Bone marrow (tissue), 2 donors: ENCODE data around the gene FOXS1.

Experiments used
- DNase-seq, 2 donors: peaks; one replicate each; lab custom pipeline; 2025; lab: John Stamatoyannopoulos, UW

Gene FOXS1

DNA sequence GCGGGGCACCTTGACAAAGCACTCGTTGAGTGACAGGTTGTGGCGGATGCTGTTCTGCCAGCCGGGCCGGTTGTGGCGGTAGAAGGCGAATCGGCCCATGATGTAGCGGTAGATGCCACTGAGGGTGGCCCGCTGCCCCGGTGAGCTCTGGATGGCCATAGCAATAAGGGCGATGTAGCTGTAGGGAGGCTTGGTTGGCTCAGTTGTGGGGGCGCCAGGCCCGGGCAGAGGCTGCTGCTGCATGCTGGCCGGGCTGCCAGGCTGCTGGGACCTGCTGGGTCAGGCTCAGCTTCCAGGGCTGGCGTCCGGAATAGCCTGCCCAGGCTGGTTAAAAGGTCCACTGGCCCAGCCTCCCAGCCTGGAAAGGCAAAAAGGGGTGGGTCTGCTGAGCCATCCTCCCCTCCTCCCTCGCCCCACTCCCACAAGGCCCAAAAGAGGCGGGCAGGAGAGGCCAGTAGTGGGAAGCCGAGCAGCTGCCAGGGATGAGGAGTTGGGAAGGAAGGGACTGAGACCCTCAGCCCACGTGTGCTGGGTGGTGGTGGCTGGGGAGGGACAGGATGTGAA, at the start of gene FOXS1:
Gene FOXS1 (minus strand): TSS at position 305 of the 564 bp plus-strand sequence. CDS start 62 bp downstream, at position 243.
- no peak for DNase-seq

- no peak for DNase-seq
These were observed 45.2 kb upstream of the FOXS1 start for GRCh38 chr20:31890646-31891045.

- no peak for DNase-seq
These were observed 38.4 kb upstream of the FOXS1 start for GRCh38 chr20:31883829-31884228.

GRCh38 chr20:31881945-31882344, 36.5 kb upstream of the FOXS1 start:
- no peak for DNase-seq

DNA sequence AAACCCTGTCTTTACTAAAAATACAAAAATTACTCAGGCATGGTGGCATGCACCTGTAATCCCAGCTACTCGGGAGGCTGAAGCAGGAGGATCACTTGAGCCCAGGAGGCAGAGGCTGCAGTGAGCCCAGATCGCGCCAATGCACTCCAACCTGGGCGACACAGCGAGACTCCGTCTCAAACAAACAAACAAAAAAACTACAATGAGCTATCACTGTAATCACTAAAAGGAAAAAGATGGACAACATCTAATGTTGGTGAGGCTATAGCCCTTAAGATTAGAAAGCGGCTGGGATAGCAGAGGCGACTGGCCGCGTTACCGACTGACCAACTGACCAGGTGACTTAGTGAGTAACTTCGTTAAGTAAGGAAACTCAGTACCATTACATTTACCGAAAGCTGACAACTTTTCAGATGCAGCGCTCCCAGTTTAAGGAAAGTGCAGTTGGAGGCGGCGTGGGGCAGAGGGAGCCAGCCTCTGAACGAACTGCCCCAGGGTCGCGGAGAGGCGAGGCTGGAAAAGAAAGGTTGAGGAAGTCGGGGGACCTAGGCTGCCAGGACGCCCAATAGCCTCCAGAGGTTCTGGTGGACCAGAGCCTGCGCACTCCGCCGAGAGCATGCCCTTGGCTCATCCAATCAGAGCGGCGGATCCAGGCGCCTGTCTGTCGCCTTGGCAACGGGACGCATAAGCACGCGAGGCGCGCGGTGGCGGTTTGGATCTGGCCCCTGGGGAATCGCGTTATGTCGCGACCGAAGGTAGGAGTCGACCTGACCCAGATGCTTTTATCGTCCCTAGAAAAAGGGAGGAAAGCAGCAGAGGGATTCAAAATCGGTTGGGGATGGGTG, 34.0 kb upstream of the FOXS1 start:
- peak; percentile 47 to 97 for DNase-seq

DNA sequence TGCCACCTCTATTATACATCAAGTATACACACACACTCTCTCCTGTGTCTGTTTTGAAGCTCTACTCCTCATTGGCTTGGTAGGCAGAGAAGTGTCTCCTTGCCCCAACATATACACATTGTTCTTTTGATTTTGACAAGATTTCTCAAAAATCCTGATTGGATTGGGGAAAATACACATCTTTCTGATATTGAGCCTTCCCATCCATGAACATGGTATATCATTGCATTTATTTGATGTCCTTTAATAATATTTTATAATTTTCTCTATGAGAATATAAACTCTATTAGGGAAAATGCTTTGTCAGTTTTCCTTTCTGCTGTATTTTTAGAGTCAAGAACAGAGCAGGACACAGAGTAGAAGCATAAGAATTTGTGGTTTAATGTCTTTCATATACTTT, 32.3 kb upstream of the FOXS1 start:
- DNase-seq = no peak

- DNase-seq = peak in 1 of 2 donors; percentile 32
These were observed 30.3 kb upstream of the FOXS1 start for GRCh38 chr20:31875671-31876070.

GRCh38 chr20:31872406-31872805, 27.0 kb upstream of the FOXS1 start:
- no peak for DNase-seq

GRCh38 chr20:31871618-31871954, 26.2 kb upstream of the FOXS1 start:
- DNase-seq = no peak

DNA sequence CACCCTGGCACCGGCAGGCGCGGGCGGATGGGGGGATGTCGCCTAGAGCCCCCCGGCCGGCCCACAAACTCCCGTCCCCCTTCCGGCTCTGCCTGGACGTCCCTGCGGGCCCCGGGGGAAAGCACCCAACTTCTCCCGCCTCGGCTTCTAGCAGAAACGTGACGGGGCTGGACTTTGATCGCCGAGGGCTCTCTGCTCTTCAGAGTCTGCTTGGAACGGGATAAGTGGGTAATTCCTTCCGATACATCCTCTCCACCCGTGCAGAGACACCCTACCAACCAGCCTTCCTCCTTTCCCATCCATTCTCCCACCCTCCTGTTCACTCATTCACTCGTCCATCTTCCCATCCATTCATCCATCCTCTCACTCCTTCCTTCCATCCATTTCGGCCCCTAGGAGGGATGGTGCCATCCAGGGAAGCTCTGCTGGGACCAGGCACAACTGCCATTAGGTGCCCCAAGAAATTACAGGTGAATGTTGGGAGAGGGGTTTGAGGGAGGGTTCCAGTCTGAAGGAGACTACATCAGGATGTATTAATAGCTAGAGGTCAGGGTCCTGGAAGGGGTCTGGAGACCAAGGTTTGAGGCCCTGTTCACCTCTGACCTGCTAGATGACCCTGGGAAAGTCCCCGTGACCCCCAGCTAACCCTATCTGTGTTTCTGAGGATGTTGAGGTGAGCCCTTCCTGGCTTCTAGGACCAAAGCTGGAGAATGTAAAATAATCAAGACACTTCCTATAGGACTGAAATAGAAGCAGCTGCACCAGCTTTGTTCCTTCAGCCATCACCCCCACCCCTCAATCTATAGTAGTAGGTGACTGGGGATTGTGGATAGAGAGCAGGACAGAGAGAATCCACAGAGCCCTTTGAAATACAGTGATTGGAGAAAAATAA, 25.6 kb upstream of the FOXS1 start:
- no peak for DNase-seq

- DNase-seq = no peak
These were observed 24.7 kb upstream of the FOXS1 start, which contains the start of the genes DUSP15 and TTLL9 for GRCh38 chr20:31869942-31870725. Gene DUSP15 (minus strand): TSS chr20:31870527. CDS start chr20:31870337, 190 bp downstream. Gene TTLL9 (plus strand): TSS chr20:31870634. CDS start chr20:31871127, 493 bp downstream.

DNA sequence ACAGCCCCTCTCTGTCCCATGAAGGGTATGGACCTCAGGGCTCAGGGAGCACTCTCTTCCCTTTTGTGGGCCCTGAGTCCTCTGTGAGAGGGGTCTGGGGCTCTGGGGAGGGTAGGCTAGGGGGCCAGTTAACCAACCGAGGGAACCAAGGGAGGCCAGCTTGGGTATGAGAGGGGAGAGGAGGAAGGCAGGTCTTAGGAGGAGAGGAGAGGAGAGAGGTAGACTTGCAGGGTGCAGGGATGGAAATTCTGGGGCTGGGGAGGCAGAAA, 24.2 kb upstream of the FOXS1 start:
- no peak for DNase-seq

GRCh38 chr20:31868853-31869672, 23.7 kb upstream of the FOXS1 start:
- DNase-seq = no peak

DNA sequence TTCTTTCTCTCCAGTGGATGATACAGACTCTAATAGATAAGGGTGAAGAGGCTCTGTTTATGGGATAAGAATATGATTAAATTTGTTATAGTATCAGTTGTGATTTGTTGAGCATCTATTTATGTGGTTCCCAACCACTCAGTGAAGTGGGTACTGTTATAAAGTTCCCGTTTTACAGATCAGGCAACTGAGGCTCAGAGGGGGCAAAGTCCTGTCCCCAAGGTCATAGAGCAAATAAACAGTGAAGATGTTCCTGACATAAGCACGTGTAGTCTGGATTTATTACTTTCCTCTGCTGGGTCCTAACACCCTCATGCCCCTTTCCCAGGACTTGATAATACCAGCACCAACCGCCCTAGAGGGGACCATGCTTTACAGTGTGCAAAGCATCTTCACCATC, 20.8 kb upstream of the FOXS1 start:
- no peak for DNase-seq

- no peak for DNase-seq
These were observed 19.4 kb upstream of the FOXS1 start for GRCh38 chr20:31864521-31865400.

DNA sequence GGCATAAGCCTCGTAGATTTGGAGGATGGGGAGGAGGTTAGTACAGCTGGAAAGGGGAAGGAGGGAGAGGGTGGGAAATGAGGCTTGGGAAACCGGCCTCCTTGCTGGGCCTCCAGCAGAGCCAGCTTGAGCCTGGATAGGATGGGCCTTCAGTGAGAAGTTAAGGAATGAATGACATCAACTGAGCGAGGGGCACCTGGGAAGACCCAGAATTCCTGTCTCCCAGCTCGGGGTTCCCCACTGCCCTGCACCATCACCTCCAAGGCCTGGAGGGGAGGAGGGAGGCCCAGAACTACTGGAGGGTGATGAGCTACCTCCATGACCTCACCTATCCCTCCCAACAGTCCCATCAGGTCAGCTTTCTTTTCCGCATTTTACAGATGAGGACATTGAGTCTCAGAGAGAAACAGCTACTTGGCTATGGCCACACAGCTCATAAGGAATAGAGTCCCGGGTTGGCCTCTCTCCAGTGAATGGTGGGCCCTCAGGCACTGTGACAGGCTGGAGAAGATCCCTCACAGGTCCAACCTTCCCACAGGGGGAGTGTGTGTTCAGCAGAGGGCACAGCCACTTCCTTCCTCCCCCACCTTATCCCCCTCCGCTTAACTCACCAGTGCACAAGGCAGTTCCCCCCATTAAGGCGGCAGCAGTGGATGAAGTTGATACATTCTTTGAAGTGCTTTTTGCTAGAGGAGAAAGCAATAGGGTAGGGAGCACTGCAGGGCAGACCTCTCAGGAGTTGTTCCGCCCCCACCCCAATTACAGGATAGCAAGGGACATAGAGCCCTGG, 18.1 kb upstream of the FOXS1 start:
- no peak for DNase-seq

GRCh38 chr20:31862506-31862905, 17.1 kb upstream of the FOXS1 start:
- DNase-seq = no peak

DNA sequence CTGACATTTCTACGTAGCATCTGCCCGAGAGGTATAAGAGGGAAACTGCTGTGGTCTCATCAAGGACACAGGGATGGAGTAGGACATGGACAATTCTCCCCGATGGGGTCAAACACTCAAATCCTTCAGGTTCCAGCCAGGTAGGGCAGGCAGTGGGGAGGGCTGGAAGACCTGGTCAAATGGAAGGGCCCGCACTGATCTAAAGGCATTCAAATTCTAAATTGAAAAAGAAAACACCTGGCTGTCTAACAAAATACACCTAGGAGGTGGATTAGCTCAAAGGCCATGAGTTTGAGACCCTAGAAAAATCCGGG, 16.7 kb upstream of the FOXS1 start:
- no peak for DNase-seq

DNA sequence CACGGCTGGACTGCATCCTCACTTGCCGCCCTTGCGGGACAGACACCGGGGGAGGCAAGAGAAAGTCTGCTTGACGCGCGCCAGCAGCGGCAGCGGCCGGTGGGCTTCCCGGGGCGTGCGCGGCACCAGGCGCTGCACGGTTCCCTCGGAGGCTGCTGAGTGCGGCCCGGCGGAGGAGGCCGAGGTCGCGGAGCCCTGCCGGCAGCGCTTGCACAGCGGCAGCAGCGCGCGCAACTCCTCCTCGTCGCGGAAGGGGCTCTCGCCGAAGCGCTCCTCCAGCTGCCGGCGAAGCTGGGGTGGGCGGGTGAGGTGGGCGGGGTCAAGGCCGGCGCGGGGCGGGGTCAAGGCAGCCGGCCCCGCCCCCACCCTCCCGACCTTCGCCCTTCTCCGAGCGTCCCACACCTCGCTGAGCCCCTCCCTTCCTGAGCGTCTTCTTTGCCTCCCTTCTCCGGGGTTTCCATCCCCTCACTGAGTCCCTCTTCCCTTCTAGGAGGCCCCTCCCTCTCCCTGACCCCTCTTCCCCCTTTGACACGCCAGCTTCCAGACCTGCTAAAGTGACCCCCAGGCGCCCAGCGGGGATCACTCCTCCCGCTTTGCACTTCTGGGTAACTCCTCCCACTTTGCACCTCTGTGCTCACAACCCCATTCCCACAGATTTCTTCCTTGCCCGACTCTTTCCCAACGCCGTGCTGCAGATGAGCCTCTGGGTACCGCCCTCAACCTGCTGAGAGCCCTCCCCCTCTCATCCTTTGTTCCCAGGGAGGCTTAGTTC, 16.2 kb upstream of the FOXS1 start:
- no peak for DNase-seq
